Stimulated activated CD8-positive, alpha-beta memory T cell treated with anti-CD3 and anti-CD28 coated beads, Interleukin-15, amount 100 ng/mL, for 24 hours (primary cell): ENCODE data around the gene ALMS1.
"Not testable (repeated sequence)": the region's sequence is repeated elsewhere in the genome, so short reads cannot be mapped to it uniquely, and the experiment has no call there.

ENCODE experiments used
- DNase-seq: peaks from one replicate; pipeline ENCODE4 v3.0.0-alpha.2; 2020; ENCODE audit warnings: low read depth

Gene ALMS1

GRCh38 chr2:73624625-73625024 lies 239.0 kb downstream of the ALMS1 start:
- not testable (repeated sequence) for DNase-seq

GRCh38 chr2:73626237-73626636 lies 240.6 kb downstream of the ALMS1 start:
- not testable (repeated sequence) for DNase-seq

- DNase-seq = not testable (repeated sequence)
Measured at GRCh38 chr2:73628493-73628892, 242.9 kb downstream of the ALMS1 start.

- DNase-seq = not testable (repeated sequence)
Measured at GRCh38 chr2:73630662-73631266, 245.1 kb downstream of the ALMS1 start.

GRCh38 chr2:73636977-73637376 lies 251.3 kb downstream of the ALMS1 start:
- not testable (repeated sequence) for DNase-seq

- no peak for DNase-seq
Measured at GRCh38 chr2:73638429-73638828, 252.8 kb downstream of the ALMS1 start.

GRCh38 chr2:73640511-73640911 lies 254.9 kb downstream of the ALMS1 start:
- no peak for DNase-seq

GRCh38 chr2:73640946-73641766 lies 255.5 kb downstream of the ALMS1 start:
- no peak for DNase-seq

- no peak for DNase-seq
Measured at GRCh38 chr2:73641767-73642062, 256.1 kb downstream of the ALMS1 start.

GRCh38 chr2:73642338-73643018 lies 256.8 kb downstream of the ALMS1 start, which contains the start of gene NAT8:
TSS of gene NAT8 (minus strand) at chr2:73642422. CDS start at chr2:73641628, 794 bp downstream.
- no peak for DNase-seq

- DNase-seq = not testable (repeated sequence)
Measured at GRCh38 chr2:73647690-73648089, 262.1 kb downstream of the ALMS1 start.

GRCh38 chr2:73651591-73652230 lies 266.1 kb downstream of the ALMS1 start:
- no peak for DNase-seq

- no peak for DNase-seq
Measured at GRCh38 chr2:73652348-73652747, 266.7 kb downstream of the ALMS1 start.

GRCh38 chr2:73654175-73654574 lies 268.5 kb downstream of the ALMS1 start:
- DNase-seq = no peak
